HG03095 (cell line): Measurements from ENCODE around the gene KSR1.
"Not testable (repeated sequence)": the region's sequence is repeated elsewhere in the genome, so short reads cannot be mapped to it uniquely, and the experiment has no call there.

Experiments used
- ATAC-seq: cut with Tn5 transposase; IDR thresholded peaks from one replicate; pipeline ENCODE4 v1.9.1; 2021; ENCODE audit warnings: moderate library complexity; ENCODE audit not compliant: unreplicated experiment

KSR1 gene

GRCh38 chr17:27651411-27652345 is 195.4 kb downstream of the KSR1 start:
- no peak for ATAC-seq

- not testable (repeated sequence) for ATAC-seq
Measured at GRCh38 chr17:27653449-27653971, 197.3 kb downstream of the KSR1 start.

- no peak for ATAC-seq
Measured at GRCh38 chr17:27654136-27654535, 197.9 kb downstream of the KSR1 start.

GRCh38 chr17:27654654-27655524 is 198.6 kb downstream of the KSR1 start:
- ATAC-seq = peak; percentile 63

GRCh38 chr17:27655525-27656111 is 199.4 kb downstream of the KSR1 start:
- not testable (repeated sequence) for ATAC-seq

- ATAC-seq = not testable (repeated sequence)
Measured at GRCh38 chr17:27656620-27657019, 200.4 kb downstream of the KSR1 start.

GRCh38 chr17:27657620-27658019 is 201.4 kb downstream of the KSR1 start:
- no peak for ATAC-seq

GRCh38 chr17:27659683-27660082 is 203.4 kb downstream of the KSR1 start:
- ATAC-seq = no peak

- ATAC-seq = no peak
Measured at GRCh38 chr17:27660436-27660835, 204.2 kb downstream of the KSR1 start.

GRCh38 chr17:27663936-27664605 is 207.8 kb downstream of the KSR1 start:
- ATAC-seq = no peak

GRCh38 chr17:27664606-27664965 is 208.3 kb downstream of the KSR1 start:
- no peak for ATAC-seq

GRCh38 chr17:27665549-27665948 is 209.3 kb downstream of the KSR1 start:
- no peak for ATAC-seq

GRCh38 chr17:27666270-27666669 is 210.0 kb downstream of the KSR1 start:
- not testable (repeated sequence) for ATAC-seq

GRCh38 chr17:27666831-27667560 is 210.7 kb downstream of the KSR1 start:
- no peak for ATAC-seq

- ATAC-seq = no peak
Measured at GRCh38 chr17:27667656-27668487, 211.6 kb downstream of the KSR1 start.

GRCh38 chr17:27668488-27668823 is 212.2 kb downstream of the KSR1 start:
- no peak for ATAC-seq

GRCh38 chr17:27669136-27669535 is 212.9 kb downstream of the KSR1 start:
- no peak for ATAC-seq

GRCh38 chr17:27669850-27670249 is 213.6 kb downstream of the KSR1 start:
- no peak for ATAC-seq
